CD4-positive, alpha-beta memory T cell (primary cell): ENCODE measurements around the gene GNPTG. TPM values are rescaled to one million over a fixed set of nuclear protein-coding genes. Genes with fewer than 3 reads are reported as not detected.

Experiments used
- CTCF ChIA-PET: fragments of 350-600 bp; sonication (Branson Sonifier 250); formaldehyde crosslinking; loops from one replicate; lab custom pipeline; 2021; ENCODE audit warnings: inconsistent platforms; ENCODE audit not compliant: partially characterized antibody; lab: Charles Lee
- POLR2A ChIA-PET: fragments of 350-600 bp; sonication (Branson Sonifier 250); formaldehyde crosslinking; loops from one replicate; lab custom pipeline; 2021; ENCODE audit not compliant: partially characterized antibody; lab: Charles Lee
- DNase-seq, 5 donors: peaks; one replicate each; pipeline versions ENCODE4 v3.0.0 to v3.0.0-alpha.2; 2020 to 2022; ENCODE audit warnings: mixed read lengths in 1 of 5
- H3K27ac ChIP-seq: one replicate; pipeline ENCODE4 v1.7.0; 2013; ENCODE audit warnings: low read depth, low read length
- H3K27me3 ChIP-seq: 2 replicates; pipeline ENCODE4 v1.7.0; 2013; ENCODE audit warnings: mild to moderate bottlenecking, low read length, moderate library complexity; ENCODE audit not compliant: insufficient read depth
- H3K36me3 ChIP-seq: 2 replicates; pipeline ENCODE4 v1.7.0; 2013; ENCODE audit warnings: mild to moderate bottlenecking, low read length, moderate library complexity; ENCODE audit not compliant: insufficient read depth
- H3K4me1 ChIP-seq: 2 replicates; pipeline ENCODE4 v1.7.0; 2013; ENCODE audit warnings: mild to moderate bottlenecking, low read length, moderate library complexity; ENCODE audit not compliant: insufficient read depth
- H3K4me3 ChIP-seq, 2 donors: one replicate each; pipeline ENCODE4 v1.7.0; 2013; ENCODE audit warnings: low read length in 2 of 2, mild to moderate bottlenecking in 1 of 2
- H3K9me3 ChIP-seq, 2 donors: one replicate each; pipeline ENCODE4 v1.7.0; 2013; ENCODE audit warnings: low read length in 2 of 2, control low read depth in 1 of 2; ENCODE audit not compliant: control insufficient read depth in 1 of 2
- H3K27ac Mint-ChIP-seq, 7 donors: one replicate each; pipeline ENCODE4 v1.8.0; 2020 to 2021; ENCODE audit warnings: mixed read lengths in 7 of 7, mild to moderate bottlenecking in 6 of 7, inconsistent platforms in 3 of 7, moderate library complexity in 3 of 7
- H3K27me3 Mint-ChIP-seq, 2 donors: one replicate each; pipeline ENCODE4 v1.8.0; 2020 to 2021; ENCODE audit warnings: mixed read lengths in 2 of 2
- H3K36me3 Mint-ChIP-seq, 2 donors: one replicate each; pipeline ENCODE4 v1.8.0; 2020 to 2021; ENCODE audit warnings: mixed read lengths in 2 of 2, inconsistent platforms in 1 of 2, mild to moderate bottlenecking in 1 of 2
- H3K4me1 Mint-ChIP-seq, 4 donors: one replicate each; pipeline ENCODE4 v1.8.0; 2020 to 2021; ENCODE audit warnings: mixed read lengths in 4 of 4, mild to moderate bottlenecking in 1 of 4
- H3K4me3 Mint-ChIP-seq, 8 donors: one replicate each; pipeline ENCODE4 v1.8.0; 2020 to 2021; ENCODE audit warnings: mixed read lengths in 8 of 8, mild to moderate bottlenecking in 7 of 8, moderate library complexity in 6 of 8, inconsistent platforms in 3 of 8
- H3K9me3 Mint-ChIP-seq, 8 donors: one replicate each; pipeline ENCODE4 v1.8.0; 2020 to 2021; ENCODE audit warnings: mixed read lengths in 8 of 8, mild to moderate bottlenecking in 5 of 8, inconsistent platforms in 3 of 8, moderate library complexity in 1 of 8
- intact Hi-C: fragments of 100-400 bp; cut with micrococcal nuclease; formaldehyde crosslinking; loops from one replicate; pipeline ENCODE4 v1.15.1; 2023
- polyA plus RNA-seq, 2 donors: library from polyadenylated mRNA; unstranded; fragments of 300-500 nt; fragmentation: Illumina TruSeq; gene quantifications; one replicate each; pipeline ENCODE4 v1.2.3, GENCODE V29; 2021
- total RNA-seq, 2 experiments: library from RNA; stranded (reverse); gene quantifications; one replicate each; pipeline ENCODE4 v1.2.3, GENCODE V29; 2021

Gene GNPTG
- total and polyA plus RNA-seq, 4 experiments from 2014 or later, result 51.8 to 61.5 (median 56.2) TPM

GRCh38 chr16:1319041-1319440, 32.7 kb upstream of the GNPTG start:
- no peak for DNase-seq
- Mint-ChIP-seq H3K36me3 (peaks cover 37 to 57% of the 10 kb centered on the region in 2 donors), H3K27ac (peak overlapping the region in 1 of 7 donors; percentile 48), H3K4me1 (peaks cover 0 to 7% (median under 1%) of the 10 kb centered on the region in 4 donors), H3K27me3 (no peaks in the 10 kb centered on the region), H3K9me3 (peaks cover 0 to 6% (median 0%) of the 10 kb centered on the region in 8 donors), H3K4me3 (no peak overlapping the region)
- Histone ChIP-seq H3K36me3 (peaks cover 79% of the 10 kb centered on the region), H3K4me3 (no peak overlapping the region), H3K9me3 (no peaks in the 10 kb centered on the region), H3K27me3 (no peaks in the 10 kb centered on the region), H3K4me1 (no peaks in the 10 kb centered on the region), H3K27ac (no peak overlapping the region)
- intact Hi-C loops, result no loop called here
- ChIA-PET POLR2A (no interaction called here), CTCF (no interaction called here)

GRCh38 chr16:1320097-1320496, 31.6 kb upstream of the GNPTG start:
- Mint-ChIP-seq H3K36me3 (peaks cover 45 to 59% of the 10 kb centered on the region in 2 donors), H3K27ac (peak overlapping the region in 1 of 7 donors; percentile 52), H3K4me1 (peaks cover 0 to 3% (median under 1%) of the 10 kb centered on the region in 4 donors), H3K27me3 (no peaks in the 10 kb centered on the region), H3K9me3 (peaks cover 0 to 6% (median 0%) of the 10 kb centered on the region in 8 donors), H3K4me3 (no peak overlapping the region)
- Histone ChIP-seq H3K27ac (no peak overlapping the region), H3K27me3 (no peaks in the 10 kb centered on the region), H3K9me3 (no peaks in the 10 kb centered on the region), H3K4me3 (no peak overlapping the region), H3K36me3 (peaks cover 71% of the 10 kb centered on the region), H3K4me1 (no peaks in the 10 kb centered on the region)
- ChIA-PET POLR2A (no interaction called here), CTCF (no interaction called here)
- no peak for DNase-seq
- intact Hi-C loops, result no loop called here

- peaks cover 49 to 58% of the 10 kb centered on the region in 2 donors for H3K36me3 Mint-ChIP-seq
- intact Hi-C loops, result no loop called here
- H3K27ac Mint-ChIP-seq, result no peak overlapping the region
- no peak overlapping the region for H3K27ac ChIP-seq
- no peaks in the 10 kb centered on the region for H3K27me3 Mint-ChIP-seq
- no peak overlapping the region for H3K4me3 ChIP-seq
- CTCF ChIA-PET, result no interaction called here
- H3K9me3 Mint-ChIP-seq, result peaks cover 0 to 6% (median 0%) of the 10 kb centered on the region in 8 donors
- no peak overlapping the region for H3K4me3 Mint-ChIP-seq
- no peaks in the 10 kb centered on the region for H3K27me3 ChIP-seq
- H3K4me1 ChIP-seq, result no peaks in the 10 kb centered on the region
- POLR2A ChIA-PET, result no interaction called here
- H3K36me3 ChIP-seq, result peaks cover 71% of the 10 kb centered on the region
- no peak for DNase-seq
- no peaks in the 10 kb centered on the region for H3K9me3 ChIP-seq
- H3K4me1 Mint-ChIP-seq, result peaks cover 0 to 3% (median under 1%) of the 10 kb centered on the region in 4 donors
Observed at GRCh38 chr16:1320658-1321240, 31.0 kb upstream of the GNPTG start.

GRCh38 chr16:1322407-1322806, 29.3 kb upstream of the GNPTG start:
- Mint-ChIP-seq H3K4me1 (peaks cover 0 to 3% (median 3%) of the 10 kb centered on the region in 4 donors), H3K4me3 (no peak overlapping the region), H3K9me3 (peaks cover 0 to 6% (median 0%) of the 10 kb centered on the region in 8 donors), H3K36me3 (peaks cover 36 to 48% of the 10 kb centered on the region in 2 donors), H3K27me3 (no peaks in the 10 kb centered on the region), H3K27ac (no peak overlapping the region)
- no peaks in the 10 kb centered on the region for H3K27me3 ChIP-seq
- H3K27ac ChIP-seq, result no peak overlapping the region
- ChIA-PET CTCF (no interaction called here), POLR2A (no interaction called here)
- no peak overlapping the region for H3K4me3 ChIP-seq
- peaks cover 55% of the 10 kb centered on the region for H3K36me3 ChIP-seq
- no peaks in the 10 kb centered on the region for H3K4me1 ChIP-seq
- H3K9me3 ChIP-seq, result no peaks in the 10 kb centered on the region
- no peak for DNase-seq
- intact Hi-C loops, result no loop called here

GRCh38 chr16:1323296-1324239, 28.2 kb upstream of the GNPTG start:
- DNase-seq, result no peak
- H3K4me1 Mint-ChIP-seq, result peaks cover 0 to 3% (median 3%) of the 10 kb centered on the region in 4 donors
- intact Hi-C loops, result loop anchor here (1.0 kb wide), 1 partner anchor 9 kb away; no protein-coding TSS in a partner anchor
- no peak overlapping the region for H3K4me3 Mint-ChIP-seq
- ChIA-PET POLR2A (interaction anchor here (1.3 kb wide), 1 partner anchor 9 kb away, joined by 4 read pairs; no protein-coding TSS in a partner anchor), CTCF (no interaction called here)
- Histone ChIP-seq H3K9me3 (no peaks in the 10 kb centered on the region), H3K27me3 (no peaks in the 10 kb centered on the region), H3K4me1 (no peaks in the 10 kb centered on the region), H3K4me3 (no peak overlapping the region), H3K27ac (no peak overlapping the region), H3K36me3 (peaks cover 43% of the 10 kb centered on the region)
- peaks cover 0 to 3% (median 0%) of the 10 kb centered on the region in 8 donors for H3K9me3 Mint-ChIP-seq
- H3K27me3 Mint-ChIP-seq, result no peaks in the 10 kb centered on the region
- H3K36me3 Mint-ChIP-seq, result peaks cover 25 to 36% of the 10 kb centered on the region in 2 donors
- H3K27ac Mint-ChIP-seq, result no peak overlapping the region

GRCh38 chr16:1324286-1324826, 27.4 kb upstream of the GNPTG start:
- POLR2A ChIA-PET, result interaction anchor here (1.2 to 1.3 kb wide), 2 partner anchors 8 to 10 kb away, joined by 4 read pairs; no protein-coding TSS in a partner anchor
- Mint-ChIP-seq H3K4me1 (peaks cover 0 to 3% (median 3%) of the 10 kb centered on the region in 4 donors), H3K27ac (no peak overlapping the region), H3K9me3 (peaks cover 0 to under 1% (median 0%) of the 10 kb centered on the region in 8 donors), H3K27me3 (no peaks in the 10 kb centered on the region), H3K4me3 (no peak overlapping the region), H3K36me3 (peaks cover 20 to 32% of the 10 kb centered on the region in 2 donors)
- Histone ChIP-seq H3K4me1 (no peaks in the 10 kb centered on the region), H3K36me3 (peaks cover 36% of the 10 kb centered on the region), H3K27ac (no peak overlapping the region), H3K27me3 (no peaks in the 10 kb centered on the region), H3K4me3 (no peak overlapping the region), H3K9me3 (no peaks in the 10 kb centered on the region)
- no peak for DNase-seq
- intact Hi-C loops, result loop anchor here (1.0 kb wide), 1 partner anchor 8 kb away; no protein-coding TSS in a partner anchor
- CTCF ChIA-PET, result no interaction called here

DNA sequence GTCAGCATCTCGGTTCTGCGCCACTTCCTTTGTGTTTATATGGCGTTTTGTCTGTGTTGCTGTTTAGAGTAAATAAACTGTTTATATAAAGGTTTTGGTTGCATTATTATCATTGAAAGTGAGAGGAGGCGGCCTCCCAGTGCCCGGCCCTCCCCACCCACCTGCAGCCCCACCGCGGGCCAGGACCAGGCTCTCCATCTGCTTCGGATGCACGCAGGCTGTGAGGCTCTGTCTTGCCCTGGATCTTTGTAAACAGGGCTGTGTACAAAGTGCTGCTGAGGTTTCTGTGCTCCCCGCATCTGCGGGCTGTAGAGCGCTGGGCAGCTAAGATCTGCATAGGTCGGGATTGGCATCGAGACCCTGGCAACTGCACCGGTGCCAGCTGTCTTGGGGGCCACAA, 26.5 kb upstream of the GNPTG start:
- Mint-ChIP-seq H3K27me3 (no peaks in the 10 kb centered on the region), H3K36me3 (peaks cover 14 to 25% of the 10 kb centered on the region in 2 donors), H3K4me3 (no peak overlapping the region), H3K9me3 (no peaks in the 10 kb centered on the region), H3K4me1 (peaks cover 0 to 3% (median 3%) of the 10 kb centered on the region in 4 donors), H3K27ac (no peak overlapping the region)
- CTCF ChIA-PET, result no interaction called here
- Histone ChIP-seq H3K4me3 (no peak overlapping the region), H3K9me3 (no peaks in the 10 kb centered on the region), H3K27me3 (no peaks in the 10 kb centered on the region), H3K36me3 (peaks cover 27% of the 10 kb centered on the region), H3K4me1 (no peaks in the 10 kb centered on the region), H3K27ac (no peak overlapping the region)
- POLR2A ChIA-PET, result interaction anchor here (0.9 to 1.2 kb wide), 3 partner anchors 10 to 12 kb away, joined by 3 to 4 read pairs (median 4); no protein-coding TSS in a partner anchor
- intact Hi-C loops, result no loop called here
- no peak for DNase-seq
